SK-N-DZ (cell line): ENCODE measurements around the gene CACNB2.
"Not testable (repeated sequence)": the region's sequence is repeated elsewhere in the genome, so short reads cannot be mapped to it uniquely, and the experiment has no call there.

Experiments
- DNase-seq: peaks from one replicate; pipeline ENCODE4 v3.0.0-alpha.2; 2015; ENCODE audit warnings: low spot score

Gene CACNB2

DNA sequence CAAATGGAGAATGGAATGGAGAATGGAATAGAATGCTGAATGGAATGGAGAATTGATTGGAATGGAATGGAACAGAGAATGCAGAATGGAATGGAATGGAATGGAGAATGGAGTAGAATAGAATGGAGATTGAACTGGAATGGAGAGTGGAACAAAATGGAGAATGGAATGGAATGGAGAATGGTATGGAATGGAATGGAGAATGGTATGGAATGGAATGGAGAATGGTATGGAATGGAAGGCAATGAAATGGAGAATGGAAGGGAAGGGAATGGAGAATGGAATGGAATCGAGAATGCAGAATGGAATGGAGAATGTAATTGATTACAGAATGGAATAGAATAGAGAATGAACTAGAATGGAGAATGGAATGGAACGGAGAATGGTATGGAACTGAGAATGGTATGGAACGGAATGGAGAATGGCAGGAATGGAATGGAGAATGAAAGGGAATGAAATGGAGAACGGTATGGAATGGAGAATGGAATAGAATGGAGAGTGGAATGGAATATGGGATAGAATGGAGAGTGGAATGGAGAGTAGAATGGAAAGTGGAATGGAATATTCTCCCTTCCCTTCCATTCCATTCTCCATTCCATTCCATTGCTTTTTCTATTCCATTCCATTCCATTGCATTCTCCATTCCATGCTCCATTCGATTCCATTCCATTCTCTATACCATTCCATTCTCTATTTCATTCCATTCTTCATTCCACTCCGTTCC lies 422.9 kb downstream of the CACNB2 start:
- DNase-seq: no peak

DNA sequence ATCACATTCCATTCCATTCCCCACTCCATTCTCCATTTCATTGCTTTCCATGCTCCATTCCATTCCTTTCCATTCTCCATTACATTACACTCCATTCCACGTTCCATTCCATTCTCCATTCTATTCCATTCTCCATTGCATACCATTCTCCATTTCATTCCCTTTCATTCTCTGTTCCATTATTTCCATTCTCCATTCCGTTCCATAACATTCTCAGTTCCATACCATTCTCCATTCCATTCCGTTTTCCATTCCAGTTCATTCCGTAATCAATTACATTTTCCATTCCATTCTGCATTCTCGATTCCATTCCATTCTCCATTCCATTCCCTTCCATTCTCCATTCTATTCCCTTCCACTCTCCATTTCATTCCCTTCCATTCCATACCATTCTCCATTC lies 424.8 kb downstream of the CACNB2 start:
- no peak for DNase-seq

DNA sequence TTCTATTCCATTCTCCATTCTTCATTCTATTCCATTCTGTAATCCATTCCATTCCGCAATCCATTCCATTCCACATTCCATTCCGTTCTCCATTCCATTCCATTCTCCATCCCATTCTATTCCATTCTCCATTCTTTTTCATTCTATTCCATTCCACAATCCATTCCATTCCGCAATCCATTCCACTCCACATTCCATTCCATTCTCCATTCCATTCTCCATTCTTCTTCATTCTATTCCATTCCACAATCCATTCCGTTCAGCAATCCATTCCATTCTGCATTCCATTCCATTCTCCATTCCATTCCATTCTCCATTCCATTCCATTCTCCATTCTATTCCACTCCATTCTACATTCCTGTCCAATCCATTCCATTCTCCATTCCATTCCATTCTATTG lies 426.0 kb downstream of the CACNB2 start:
- no peak for DNase-seq

DNA sequence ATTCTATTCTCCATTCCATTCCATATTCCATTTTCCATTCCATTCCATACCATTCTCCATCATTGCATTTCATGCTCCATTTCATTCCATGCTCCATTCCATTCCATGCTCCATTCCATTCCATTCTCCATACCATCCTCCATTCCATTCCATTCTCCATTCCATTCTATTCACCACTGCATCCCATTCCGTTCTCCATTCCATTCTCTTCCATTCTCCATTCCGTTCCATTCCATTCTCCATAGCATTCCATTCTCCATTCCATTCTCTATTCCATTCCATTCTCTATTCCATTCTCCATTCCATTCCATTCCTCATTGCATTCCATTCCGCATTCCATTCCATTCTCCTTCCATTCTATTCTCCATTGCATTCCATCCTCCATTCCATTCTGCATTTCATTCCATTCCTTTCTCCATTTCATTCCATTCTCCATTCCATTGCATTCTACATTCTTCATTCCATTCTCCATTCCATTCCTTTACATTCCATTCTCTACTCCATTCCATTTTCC lies 427.2 kb downstream of the CACNB2 start:
- no peak for DNase-seq

DNA sequence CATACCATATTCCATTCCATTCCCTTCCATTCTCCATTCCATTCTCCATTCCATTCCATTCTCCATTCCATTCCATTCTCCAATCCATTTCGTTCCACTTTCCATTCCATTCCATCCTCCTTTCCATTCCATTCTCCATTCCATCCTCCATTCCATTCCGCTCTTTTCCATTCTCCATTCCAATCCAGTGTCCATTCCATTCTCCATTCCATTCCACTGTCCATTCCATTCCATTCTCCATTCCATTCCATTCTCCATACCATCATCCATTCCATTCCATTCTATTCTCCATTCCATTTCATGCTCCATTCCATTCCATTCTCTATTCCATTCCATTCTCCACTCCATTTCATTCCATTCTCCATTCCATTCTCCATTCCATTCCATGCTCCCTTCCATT lies 430.2 kb downstream of the CACNB2 start:
- not testable (repeated sequence) for DNase-seq

DNA sequence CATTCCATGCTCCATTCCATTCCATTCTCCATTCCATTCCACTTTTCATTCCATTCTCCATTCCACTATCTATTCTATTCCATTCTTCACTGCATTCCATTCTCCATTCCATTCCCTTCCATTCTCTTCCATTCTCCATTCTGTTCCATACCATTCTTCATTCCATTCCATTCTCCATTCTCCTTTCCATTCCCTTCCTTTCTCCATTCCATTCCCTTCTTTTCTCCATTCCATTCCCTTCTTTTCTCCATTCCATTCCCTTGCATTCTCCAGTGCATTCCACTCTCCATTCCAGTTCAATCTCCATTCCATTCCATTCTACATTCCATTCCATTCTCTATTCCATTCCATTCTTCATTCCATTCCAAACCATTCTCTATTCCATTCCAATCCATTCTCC lies 430.9 kb downstream of the CACNB2 start:
- DNase-seq: no peak

DNA sequence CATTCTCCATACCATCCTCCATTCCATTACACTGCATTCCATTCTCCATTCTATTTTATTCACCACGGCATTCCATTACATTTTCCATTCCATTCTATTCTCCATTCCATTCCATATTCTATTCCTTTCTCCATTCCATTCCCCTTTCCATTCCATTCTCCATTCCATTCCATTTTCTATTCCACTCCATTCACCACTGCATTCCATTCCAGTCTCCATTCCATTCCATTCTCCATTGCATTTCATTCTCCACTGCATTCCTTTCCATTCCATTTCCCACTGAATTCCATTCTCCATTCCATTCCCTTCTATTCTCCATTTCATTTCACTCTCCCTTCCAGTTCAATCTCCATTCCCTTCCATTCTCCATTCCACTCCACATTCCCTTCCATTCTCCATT lies 431.6 kb downstream of the CACNB2 start:
- DNase-seq: no peak

DNA sequence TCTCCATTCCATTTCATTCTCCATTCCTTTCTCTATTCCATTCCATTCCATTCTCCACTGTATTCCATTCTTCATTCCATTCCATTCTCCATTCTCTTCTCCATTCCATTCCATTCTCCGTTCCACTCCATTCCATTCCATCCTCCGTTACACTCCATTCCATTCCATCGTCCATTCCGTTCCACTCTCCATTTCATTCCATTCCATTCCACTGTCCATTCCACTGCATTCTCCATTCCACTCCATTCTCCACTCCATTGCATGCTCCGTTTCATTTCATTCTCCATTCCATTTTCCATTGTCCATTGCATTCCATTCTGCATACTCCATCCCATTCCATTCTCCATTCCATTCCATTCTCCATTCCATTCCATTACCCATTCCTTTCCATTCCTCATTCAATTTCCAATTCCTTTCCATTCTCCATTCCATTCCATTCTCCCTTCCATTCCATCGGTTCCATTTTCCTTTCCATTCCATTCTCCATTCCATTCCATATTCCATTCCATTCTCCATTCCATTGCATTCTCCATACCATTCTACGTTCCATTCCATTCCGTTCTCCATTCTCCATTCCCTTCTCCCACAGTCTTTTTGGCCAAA lies 432.8 kb downstream of the CACNB2 start:
- no peak for DNase-seq

DNA sequence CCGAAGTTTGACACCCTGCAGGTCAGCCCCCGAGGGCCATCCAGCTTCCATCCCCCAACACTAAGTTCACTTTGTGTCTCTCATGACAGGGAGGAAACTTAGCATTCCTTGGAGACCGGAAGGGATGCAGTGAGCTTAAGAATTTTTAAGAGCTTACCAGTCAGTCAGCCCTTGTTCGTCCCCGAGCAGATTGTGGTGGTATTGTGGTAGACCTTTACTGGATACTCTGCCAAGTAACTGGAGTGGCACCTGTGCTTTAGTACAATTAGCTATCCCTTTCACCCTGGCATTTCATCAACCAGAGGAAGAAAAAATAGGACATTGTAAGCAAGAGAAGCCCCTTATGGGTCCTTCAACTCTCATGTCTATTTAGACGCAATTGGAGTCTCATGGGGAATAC lies 436.4 kb downstream of the CACNB2 start:
- DNase-seq: no peak

DNA sequence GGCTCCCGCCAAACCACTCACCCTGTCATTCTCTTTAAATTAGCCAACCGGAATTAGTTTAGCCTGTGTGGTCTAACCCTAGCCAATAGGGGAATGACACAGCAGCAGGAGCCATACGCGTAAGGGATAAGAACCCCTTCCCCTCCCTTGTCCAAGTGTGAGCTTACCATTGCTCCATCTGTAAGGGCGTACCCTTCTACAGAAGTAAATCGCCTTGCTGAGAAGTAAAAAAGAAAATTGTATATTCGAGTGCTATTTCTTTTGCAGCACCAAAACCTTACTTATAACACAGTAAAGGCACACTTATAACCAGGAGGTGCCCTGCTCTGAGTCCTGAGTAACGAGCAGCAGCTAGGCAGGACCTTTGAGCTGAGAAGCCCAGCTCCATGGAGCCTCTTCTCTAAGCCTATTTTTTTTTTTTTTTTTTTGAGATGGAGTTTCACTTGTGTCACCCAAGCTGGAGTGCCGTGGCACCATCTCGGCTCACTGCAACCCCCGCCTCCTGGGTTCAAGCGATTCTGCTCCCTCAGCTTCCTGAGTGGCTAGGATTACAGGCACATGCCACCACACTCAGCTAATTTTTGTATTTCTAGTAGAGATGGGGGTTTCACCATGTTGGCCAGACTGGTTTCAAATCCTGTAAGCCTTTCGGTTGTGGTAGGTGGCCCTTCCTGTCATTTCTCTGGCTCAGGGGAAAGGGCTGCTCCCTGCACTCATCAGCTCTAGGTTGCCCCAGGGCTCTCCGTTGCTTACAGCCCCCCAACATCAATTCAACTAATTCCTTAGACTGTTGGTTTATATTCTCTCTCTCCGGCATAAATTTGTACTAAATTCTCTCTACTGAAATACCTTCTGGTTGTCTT lies 437.8 kb downstream of the CACNB2 start:
- no peak for DNase-seq

DNA sequence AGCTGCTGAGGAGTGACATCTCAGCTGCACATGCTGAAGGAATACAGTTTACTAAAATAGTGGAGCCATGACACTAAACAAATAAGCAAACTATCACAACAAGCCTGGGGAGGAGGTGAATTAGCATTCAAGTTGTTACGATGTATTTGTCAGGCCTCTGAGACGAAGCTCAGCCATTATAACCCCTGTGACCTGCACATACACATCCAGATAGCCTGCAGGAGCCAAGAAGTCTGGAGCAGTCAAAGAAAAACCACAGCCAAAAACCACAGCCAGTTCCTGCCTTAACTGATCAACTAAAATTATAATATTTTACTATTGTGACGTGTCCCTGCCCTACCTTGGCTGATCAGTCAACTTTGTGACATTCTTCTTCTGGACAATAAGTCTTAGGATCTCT lies 442.6 kb downstream of the CACNB2 start:
- DNase-seq: no peak

DNA sequence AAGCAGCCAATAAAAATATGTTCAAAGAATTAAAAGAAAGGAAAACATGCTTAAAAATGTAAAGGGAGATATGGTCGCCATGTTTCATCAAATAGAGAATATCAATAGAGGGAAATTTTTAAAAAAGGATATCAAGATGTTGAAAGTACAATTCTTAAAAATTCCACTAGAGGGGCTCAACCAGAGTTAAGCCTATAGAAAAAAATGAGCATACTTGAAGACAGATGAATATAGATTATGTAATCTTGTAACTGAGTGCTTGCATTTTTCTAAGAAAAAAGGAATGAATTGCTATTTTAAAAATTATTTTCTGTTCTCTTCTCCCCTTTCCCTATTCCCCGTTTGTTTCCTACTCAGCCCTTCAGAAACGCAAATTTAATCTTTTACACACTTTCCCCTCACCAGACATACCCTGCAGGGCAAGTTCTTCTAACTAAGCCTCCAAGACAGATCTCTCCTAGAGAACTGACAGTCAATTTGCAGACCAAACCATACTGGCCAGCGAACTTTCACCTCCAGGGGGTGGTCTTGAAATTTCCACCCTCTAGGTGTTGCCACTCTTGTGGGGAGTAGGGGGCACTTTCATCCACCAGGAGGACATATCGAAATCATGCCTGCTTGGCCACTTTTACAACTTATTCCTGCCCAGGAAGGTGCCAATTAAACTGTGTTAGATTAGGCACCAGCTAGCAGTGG lies 443.5 kb downstream of the CACNB2 start:
- no peak for DNase-seq

DNA sequence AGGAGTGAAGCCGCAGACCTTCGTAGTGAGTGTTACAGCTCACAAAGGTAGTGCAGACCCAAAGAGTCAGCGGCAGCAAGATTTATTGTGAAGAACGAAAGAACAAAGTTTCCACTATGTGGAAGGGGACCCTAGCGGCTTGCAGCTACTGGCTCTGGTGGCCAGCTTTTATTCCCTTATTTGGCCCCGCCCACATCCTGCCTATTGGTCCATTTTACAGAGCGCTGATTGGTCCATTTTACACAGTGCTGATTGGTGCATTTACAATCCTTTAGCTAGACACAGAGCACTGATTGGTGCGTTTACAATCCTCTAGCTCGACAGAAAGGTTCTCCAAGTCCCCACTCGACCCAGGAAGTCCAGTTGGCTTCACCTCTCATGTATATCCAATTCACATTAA lies 446.4 kb downstream of the CACNB2 start:
- DNase-seq: not testable (repeated sequence)

DNA sequence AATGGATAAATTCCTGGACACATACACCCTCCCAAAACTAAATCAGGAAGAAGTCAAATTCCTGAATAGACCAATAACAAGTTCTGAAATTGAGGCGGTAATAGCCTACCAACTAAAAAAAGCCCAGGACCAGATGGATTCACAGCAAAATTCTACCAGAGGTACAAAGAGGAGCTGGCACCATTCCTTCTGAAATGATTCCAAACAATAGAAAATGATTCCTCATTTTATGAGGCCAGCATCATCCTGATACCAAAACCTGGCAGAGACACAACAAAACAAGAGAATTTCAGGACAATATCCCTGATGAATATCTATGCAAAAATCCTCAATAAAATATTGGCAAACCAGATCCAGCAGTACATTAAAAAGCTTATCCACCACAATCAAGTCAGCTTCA lies 450.9 kb downstream of the CACNB2 start:
- DNase-seq: not testable (repeated sequence)
